GM19023 (cell line): ENCODE measurements around the gene DEFB131A.
"Not testable (repeated sequence)": the region's sequence is repeated elsewhere in the genome, so short reads cannot be mapped to it uniquely, and the experiment has no call there.

ENCODE experiments used
- ATAC-seq: cut with Tn5 transposase; IDR thresholded peaks from one replicate; pipeline ENCODE4 v1.9.1; 2021; ENCODE audit warnings: mild to moderate bottlenecking, moderate library complexity; ENCODE audit not compliant: unreplicated experiment

The DEFB131A gene

GRCh38 chr4:9494256-9495035 lies 50.2 kb downstream of the DEFB131A start:
- not testable (repeated sequence) for ATAC-seq

- ATAC-seq: not testable (repeated sequence)
Measured at GRCh38 chr4:9495443-9495842, 51.2 kb downstream of the DEFB131A start.

- ATAC-seq: not testable (repeated sequence)
Measured at GRCh38 chr4:9497575-9498467, 53.6 kb downstream of the DEFB131A start.

- not testable (repeated sequence) for ATAC-seq
Measured at GRCh38 chr4:9498468-9499040, 54.3 kb downstream of the DEFB131A start.

GRCh38 chr4:9499974-9500487 lies 55.8 kb downstream of the DEFB131A start:
- not testable (repeated sequence) for ATAC-seq
